H1 (cell line): ENCODE results near the gene NRP2.

Source experiments
- CREB1 ChIP-seq: IDR thresholded peaks from 2 replicates; pipeline ENCODE4 v1.6.1; 2012; ENCODE audit warnings: inconsistent platforms
- SIN3A ChIP-seq, 2 experiments: IDR thresholded peaks in 1 of 2; conservative IDR thresholded peaks in 1 of 2; 2 replicates each; pipeline ENCODE4 v1.6.1; 2011 to 2012; ENCODE audit warnings: low read length in 2 of 2, improper control_type of control experiment in 1 of 2, low read depth in 1 of 2, mild to moderate bottlenecking in 1 of 2
- TAF1 ChIP-seq: IDR thresholded peaks from 2 replicates; pipeline ENCODE4 v1.6.1; 2011; ENCODE audit warnings: mild to moderate bottlenecking, low read depth, low read length

GRCh38 chr2:205687641-205687956, 5.3 kb downstream of the NRP2 start:
- TF ChIP-seq SIN3A (conservative IDR thresholded peaks at IDR 0.05 in 1 of 2, IDR thresholded peaks at IDR 0.05 in 1 of 2; ENCODE audit: low read depth in 1 of 2, low read length in 2 of 2) = no peak
- no peak for TF ChIP-seq CREB1
- TF ChIP-seq TAF1 = no peak
